GM18499 (cell line): Measurements from ENCODE around the gene FAM13A.

ENCODE experiments used
- ATAC-seq: cut with Tn5 transposase; IDR thresholded peaks from one replicate; pipeline ENCODE4 v1.9.1; 2021; ENCODE audit warnings: moderate number of reproducible peaks; ENCODE audit not compliant: insufficient read depth, unreplicated experiment

FAM13A gene

GRCh38 chr4:88735564-88735963 lies 321.4 kb downstream of the FAM13A start:
- no peak for ATAC-seq

DNA sequence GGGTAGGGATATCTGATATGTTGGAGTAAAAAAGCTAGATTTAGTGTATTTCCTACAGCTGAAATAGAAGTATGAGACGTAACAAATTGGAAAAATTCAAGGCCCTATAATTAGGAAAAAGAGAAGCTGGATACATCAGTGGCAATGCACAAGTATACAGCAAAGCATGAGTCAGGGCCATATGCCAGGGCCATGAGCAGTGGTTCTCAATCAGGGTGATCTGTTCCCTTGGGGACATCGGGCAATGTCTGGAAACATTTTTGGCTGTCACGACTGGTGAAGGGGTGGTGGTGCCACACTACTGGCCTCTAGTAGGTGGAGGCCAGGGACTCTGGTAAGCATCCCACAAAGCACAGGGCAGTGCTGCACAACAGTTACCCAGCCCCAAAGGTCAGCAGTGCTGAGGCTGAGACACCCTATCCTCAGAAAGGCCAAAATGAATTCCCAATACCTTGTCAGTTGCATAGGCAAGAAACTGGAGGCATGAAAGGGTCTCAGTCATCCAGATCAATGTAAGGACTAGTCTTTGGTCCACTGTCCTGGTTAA lies 322.5 kb downstream of the FAM13A start:
- no peak for ATAC-seq

GRCh38 chr4:88732714-88733368 lies 324.1 kb downstream of the FAM13A start:
- no peak for ATAC-seq

DNA sequence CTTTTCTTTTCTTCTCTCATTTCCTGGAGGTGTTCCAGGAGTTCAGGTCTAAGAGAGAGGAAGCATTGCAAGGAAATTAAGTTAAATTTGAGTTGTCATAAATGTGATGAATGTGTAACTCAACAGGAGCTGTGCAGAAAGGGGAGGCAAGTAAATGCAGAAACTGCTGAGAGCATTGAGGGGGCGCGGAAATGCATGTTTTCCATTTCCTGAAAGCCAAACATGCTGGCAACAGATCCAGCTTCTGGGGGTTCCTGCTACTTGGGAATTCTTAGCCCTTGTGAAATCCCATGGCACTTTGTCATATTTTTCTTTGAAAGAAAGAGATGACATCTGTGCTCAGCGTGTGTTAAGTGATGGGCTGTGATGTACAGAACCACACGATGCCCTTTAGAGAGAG lies 325.6 kb downstream of the FAM13A start:
- no peak for ATAC-seq

DNA sequence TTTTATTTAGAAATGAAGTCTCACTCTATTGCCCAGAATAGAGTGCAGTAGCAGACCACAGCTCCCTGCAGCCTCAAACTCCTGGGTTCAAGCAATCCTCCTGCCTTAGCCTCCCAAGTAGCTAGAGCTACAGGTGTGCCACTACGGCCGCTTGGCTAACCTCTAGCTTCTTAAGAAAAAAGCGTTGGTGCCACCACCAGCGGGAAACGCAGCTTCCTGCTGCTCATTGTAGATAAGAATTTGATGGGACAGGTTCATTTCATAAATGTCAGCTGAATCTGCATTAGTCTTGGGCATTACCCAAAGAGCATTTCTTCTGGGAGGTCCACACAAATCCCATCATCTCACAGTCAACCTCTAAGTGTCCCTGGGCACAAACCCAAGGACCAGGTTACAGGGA lies 326.2 kb downstream of the FAM13A start:
- no peak for ATAC-seq

- no peak for ATAC-seq
Observed at GRCh38 chr4:88729146-88729760, 327.7 kb downstream of the FAM13A start.

- ATAC-seq = no peak
Observed at GRCh38 chr4:88728146-88728545, 328.8 kb downstream of the FAM13A start.

DNA sequence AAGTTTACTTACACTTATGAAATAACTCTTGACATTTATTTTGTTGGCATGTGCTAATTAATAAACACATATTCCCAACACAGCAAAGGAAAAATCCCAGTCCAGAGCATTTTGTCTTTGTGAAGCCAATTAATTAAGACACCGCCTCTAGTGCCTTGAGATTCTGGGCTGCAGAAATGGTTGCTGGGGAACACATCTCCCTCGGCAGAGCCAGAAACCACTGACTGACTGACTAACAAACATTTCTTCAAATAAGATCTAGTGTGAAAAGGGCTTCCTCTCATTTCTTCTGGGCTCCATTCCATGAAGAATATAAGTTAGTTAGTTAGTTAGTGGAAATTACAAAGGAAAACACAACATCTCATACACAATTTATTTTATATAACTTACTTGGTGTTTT lies 331.0 kb downstream of the FAM13A start:
- no peak for ATAC-seq

DNA sequence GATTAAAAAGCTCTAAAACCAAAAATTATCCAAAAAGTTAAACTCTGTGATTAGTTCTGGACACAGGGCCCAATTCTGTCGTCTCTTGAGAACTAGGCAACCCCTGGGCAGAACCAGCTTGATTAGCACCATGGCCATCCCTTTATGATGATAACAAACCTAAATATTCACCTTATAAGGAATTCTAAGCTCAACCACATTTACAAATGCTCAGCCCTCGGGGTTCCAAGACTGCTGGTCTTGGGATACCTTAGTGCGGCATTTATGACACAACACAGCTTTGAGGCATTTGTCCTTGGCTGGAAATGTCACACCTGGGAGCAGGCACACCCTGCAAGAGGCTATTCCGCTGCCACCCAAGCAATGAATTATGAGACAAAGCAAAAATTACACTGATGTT lies 331.8 kb downstream of the FAM13A start:
- ATAC-seq = no peak

- ATAC-seq = no peak
Observed at GRCh38 chr4:88724406-88724805, 332.6 kb downstream of the FAM13A start.

- no peak for ATAC-seq
Observed at GRCh38 chr4:88722828-88723227, 334.2 kb downstream of the FAM13A start.

GRCh38 chr4:88722276-88722780 lies 334.7 kb downstream of the FAM13A start:
- ATAC-seq = no peak

DNA sequence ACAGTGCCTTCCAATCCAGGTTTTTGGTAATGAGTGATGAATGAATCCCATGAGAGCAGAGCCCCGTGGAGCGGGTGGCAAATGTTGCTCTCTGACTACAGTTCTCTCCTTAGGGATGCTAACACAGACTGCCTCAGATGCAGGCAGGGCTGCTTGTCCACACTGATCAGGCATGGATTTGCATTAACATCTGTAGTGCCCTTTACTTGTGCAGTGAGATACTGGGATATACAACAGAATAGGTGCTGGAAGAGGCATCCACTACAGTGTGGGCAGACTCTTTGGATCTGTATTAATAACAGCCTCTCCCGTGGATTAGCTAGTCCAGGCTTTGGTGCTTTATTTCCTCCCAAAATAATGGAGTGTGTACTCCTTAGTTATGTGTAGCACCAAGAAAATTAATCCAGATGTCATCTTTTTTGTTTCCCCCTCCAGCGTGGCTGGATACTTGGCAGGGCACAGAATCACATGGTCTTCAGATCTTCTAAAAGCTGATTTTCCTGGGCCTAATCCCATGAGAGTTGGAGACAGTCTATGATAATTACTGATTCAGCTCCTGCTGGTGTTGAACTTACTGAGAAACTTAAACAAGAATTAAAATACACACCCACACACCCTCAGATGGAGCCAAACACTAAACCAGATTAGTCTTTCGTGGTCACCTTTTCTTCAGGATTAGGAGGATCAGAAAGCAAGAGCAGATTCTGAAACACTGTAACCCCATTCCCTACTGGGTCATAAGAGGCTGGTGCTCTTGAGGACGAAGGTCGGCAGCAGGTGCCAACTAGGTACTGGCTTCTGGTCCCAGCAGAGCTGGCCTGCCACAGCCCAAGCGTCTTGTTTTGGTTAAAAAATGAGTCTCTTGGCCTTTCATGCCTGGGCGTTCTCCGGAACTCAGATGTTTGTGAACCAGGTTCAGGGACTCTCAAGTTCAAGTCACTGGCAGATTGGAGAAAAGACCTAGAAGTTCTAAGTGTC lies 336.2 kb downstream of the FAM13A start:
- no peak for ATAC-seq

DNA sequence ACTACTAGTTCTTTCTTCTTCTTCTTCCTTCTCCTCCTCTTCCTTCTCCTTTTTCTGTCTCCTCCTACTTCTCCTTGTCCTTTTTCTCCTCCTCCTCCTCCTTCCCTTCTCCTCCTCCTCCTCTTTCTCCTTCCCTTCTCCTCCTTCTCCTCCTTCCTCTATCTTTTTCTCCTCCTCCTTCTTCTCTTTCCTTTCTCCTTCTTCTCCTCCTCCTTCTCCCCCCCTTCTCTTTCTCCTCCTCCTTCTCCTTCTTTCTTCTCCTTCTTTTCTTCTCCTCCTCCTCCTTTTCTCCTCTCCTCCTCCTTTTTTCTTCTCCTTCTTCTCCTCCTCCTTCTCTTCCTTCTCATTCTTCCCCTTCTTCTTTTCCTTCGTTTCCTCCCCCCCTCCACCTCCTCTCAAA lies 337.6 kb downstream of the FAM13A start:
- ATAC-seq = no peak

DNA sequence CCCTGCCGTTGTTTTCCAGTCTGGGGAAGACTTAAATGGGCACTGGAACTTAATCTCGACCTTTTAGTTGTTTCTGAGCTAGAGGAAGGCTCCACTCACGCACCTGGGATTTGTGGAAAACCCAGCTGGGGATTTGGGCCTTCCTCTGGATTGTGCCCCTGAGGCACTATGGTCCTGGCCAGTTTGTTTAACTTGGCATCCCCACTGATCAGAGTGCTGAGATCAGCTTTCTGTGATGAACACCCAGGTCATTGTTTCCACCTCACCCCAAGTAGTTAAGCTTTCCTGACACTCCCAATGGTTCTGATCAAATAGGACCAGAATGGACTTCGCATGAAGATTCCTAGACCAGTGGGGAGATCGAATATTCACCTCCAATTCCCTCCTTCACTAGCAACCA lies 338.9 kb downstream of the FAM13A start:
- no peak for ATAC-seq

DNA sequence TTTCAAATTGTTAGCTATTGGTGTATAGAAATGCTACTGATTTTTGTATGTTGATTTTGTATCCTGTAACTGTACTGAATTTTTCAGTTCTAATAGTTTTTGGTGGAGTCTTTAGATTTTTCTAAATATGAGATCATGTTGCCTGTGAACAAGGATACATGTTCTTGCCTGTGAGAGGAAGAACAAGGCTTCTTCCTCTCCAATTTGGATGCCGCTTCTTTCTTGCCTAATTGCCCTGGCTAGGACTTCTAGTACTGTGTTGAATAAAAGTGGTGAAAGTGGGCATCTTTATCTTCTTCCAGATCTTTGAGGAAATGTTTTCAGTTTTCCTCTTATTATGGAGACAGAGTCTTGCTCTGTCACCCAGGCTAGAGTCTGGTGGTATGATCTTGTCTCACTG lies 343.2 kb downstream of the FAM13A start:
- no peak for ATAC-seq

- no peak for ATAC-seq
Observed at GRCh38 chr4:88709989-88710388, 347.0 kb downstream of the FAM13A start.

DNA sequence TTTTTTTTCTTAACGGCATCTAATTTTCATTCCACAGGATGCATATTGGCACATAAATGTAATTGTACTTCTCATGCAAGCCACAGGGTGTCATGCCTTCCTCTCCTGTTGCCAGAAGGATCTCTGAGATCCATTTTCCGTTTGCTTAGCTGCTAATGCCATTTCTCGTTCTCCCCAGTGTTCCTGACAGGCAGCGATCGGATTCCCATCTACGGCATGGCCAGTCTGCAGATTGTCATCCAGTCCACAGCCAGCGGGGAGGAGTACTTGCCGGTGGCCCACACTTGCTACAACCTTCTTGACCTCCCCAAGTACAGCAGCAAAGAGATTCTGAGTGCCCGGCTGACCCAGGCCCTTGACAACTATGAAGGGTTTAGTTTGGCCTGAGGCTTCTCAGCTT lies 350.4 kb downstream of the FAM13A start:
- no peak for ATAC-seq

DNA sequence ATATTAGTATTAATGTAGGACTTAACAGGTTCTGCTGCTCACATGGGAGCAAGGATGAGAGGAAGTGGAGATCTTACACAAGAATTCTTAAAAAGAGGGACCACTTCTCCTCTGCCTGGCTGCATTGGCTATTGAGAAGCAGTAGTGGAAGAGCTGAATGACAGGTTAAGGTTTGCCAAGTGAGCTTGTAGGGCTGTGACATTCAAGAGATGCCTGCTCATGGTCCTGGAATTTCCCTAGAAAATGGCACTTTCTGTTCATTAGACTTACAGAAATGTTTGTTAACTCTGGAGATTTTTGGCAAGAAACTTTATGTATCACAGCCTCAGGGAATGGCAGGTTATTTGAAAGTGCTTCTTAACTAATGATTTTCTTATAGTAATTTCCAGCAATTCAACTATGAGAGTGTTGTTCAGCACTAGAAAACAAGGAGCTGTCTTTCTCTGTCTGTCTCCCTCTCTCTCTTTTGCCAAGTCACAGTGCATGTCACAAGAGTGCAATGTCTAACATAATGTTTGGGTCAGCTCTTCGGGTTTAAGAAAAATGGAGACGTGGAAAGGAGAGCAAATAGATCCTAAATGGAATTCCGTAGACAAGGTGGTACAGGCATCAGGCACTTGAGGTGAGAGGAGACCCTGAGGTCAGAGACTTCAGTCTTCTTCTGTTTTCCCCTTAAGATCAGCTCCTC lies 351.0 kb downstream of the FAM13A start:
- ATAC-seq = no peak

GRCh38 chr4:88705223-88705622 lies 351.8 kb downstream of the FAM13A start:
- no peak for ATAC-seq
